IMR-90 (cell line): ENCODE data around the gene RPS6KA2.

Source experiments
- BHLHE40 ChIP-seq: fragments of 150-350 bp; IDR thresholded peaks from 2 replicates; pipeline ENCODE4 v1.6.1; 2016; ENCODE audit warnings: mild to moderate bottlenecking, low read depth, low read length
- CEBPB ChIP-seq: IDR thresholded peaks from 2 replicates; pipeline ENCODE4 v1.6.1; 2012; ENCODE audit warnings: low read depth, low read length, improper control_type of control experiment
- CTCF ChIP-seq: conservative IDR thresholded peaks from 2 replicates; pipeline ENCODE4 v1.5.1; 2012; ENCODE audit warnings: mild to moderate bottlenecking, low read depth, low read length, improper control_type of control experiment
- POLR2A ChIP-seq: IDR thresholded peaks from 2 replicates; pipeline ENCODE4 v1.6.1; 2012; ENCODE audit warnings: mild to moderate bottlenecking, low read depth, low read length
- RAD21 ChIP-seq: IDR thresholded peaks from 2 replicates; pipeline ENCODE4 v1.6.1; 2012; ENCODE audit warnings: low read length, improper control_type of control experiment

- TF ChIP-seq POLR2A: no peak
- TF ChIP-seq CTCF: no peak
- TF ChIP-seq BHLHE40: no peak
- TF ChIP-seq RAD21: no peak
- TF ChIP-seq CEBPB: no peak
These were observed 110.7 kb downstream of the RPS6KA2 start for GRCh38 chr6:166516251-166516884.
